ACC112 (cell line): Measurements from ENCODE around the gene ADRM1.

ENCODE experiments used
- H2AFZ ChIP-seq: fragments of 200-600 bp; sonication (generic); one replicate; pipeline ENCODE4 v1.6.0; 2017; ENCODE audit warnings: antibody characterized with exemption, low read length; ENCODE audit not compliant: unreplicated experiment
- H3K27ac ChIP-seq: fragments of 200-600 bp; sonication (generic); 2 replicates; pipeline ENCODE4 v1.5.1; 2014; ENCODE audit warnings: low read depth, mild to moderate bottlenecking, antibody characterized with exemption, low read length, moderate library complexity
- H3K27me3 ChIP-seq: fragments of 200-600 bp; sonication (generic); 2 replicates; pipeline ENCODE4 v1.6.1; 2014; ENCODE audit warnings: mild to moderate bottlenecking, antibody characterized with exemption, low read length, moderate library complexity, mixed read lengths; ENCODE audit not compliant: insufficient read depth
- H3K36me3 ChIP-seq: fragments of 200-600 bp; sonication (generic); 2 replicates; pipeline ENCODE4 v1.6.1; 2016; ENCODE audit warnings: mild to moderate bottlenecking, antibody characterized with exemption, low read length, moderate library complexity, mixed read lengths; ENCODE audit not compliant: insufficient read depth
- H3K4me1 ChIP-seq: fragments of 200-600 bp; sonication (generic); one replicate; pipeline ENCODE4 v1.6.1; 2016; ENCODE audit warnings: low read length, mixed read lengths; ENCODE audit not compliant: insufficient read depth, unreplicated experiment, control insufficient read depth
- H3K4me3 ChIP-seq: fragments of 200-600 bp; sonication (generic); 2 replicates; pipeline ENCODE4 v1.5.1; 2014; ENCODE audit warnings: mild to moderate bottlenecking, low read depth, low read length
- H3K79me2 ChIP-seq: fragments of 200-600 bp; sonication (generic); one replicate; pipeline ENCODE4 v1.6.0; 2016; ENCODE audit warnings: low read length; ENCODE audit not compliant: control insufficient read depth, unreplicated experiment, insufficient read depth

Gene ADRM1

DNA sequence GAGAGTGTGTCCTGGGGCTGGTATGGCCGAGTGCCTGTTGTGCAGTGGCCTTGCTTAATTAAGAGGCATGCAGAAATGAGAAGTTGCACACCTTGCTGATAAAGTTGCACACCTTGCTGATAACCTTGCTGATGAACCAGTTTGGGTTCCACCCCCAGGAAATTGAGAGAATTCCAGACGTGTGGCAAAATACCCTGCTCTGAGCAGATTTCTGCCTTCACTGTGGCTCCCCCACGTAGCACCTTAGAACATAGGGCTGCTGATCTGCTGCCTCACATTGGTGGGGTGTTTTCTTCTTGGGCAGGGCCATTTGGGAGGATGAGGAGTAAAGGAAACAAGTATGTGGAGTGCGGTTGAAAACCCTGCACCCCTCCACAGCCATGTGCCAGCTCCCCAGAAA lies 22.5 kb upstream of the ADRM1 start:
- Histone ChIP-seq H3K4me3 (no peak overlapping the region), H3K27ac (no peak overlapping the region), H3K4me1 (no peaks in the 10 kb centered on the region), H3K36me3 (peaks cover 4% of the 10 kb centered on the region; the same call in 1 of the 2 replicates), H3K79me2 (no peaks in the 10 kb centered on the region), H2AFZ (no peak overlapping the region), H3K27me3 (no peaks in the 10 kb centered on the region)

DNA sequence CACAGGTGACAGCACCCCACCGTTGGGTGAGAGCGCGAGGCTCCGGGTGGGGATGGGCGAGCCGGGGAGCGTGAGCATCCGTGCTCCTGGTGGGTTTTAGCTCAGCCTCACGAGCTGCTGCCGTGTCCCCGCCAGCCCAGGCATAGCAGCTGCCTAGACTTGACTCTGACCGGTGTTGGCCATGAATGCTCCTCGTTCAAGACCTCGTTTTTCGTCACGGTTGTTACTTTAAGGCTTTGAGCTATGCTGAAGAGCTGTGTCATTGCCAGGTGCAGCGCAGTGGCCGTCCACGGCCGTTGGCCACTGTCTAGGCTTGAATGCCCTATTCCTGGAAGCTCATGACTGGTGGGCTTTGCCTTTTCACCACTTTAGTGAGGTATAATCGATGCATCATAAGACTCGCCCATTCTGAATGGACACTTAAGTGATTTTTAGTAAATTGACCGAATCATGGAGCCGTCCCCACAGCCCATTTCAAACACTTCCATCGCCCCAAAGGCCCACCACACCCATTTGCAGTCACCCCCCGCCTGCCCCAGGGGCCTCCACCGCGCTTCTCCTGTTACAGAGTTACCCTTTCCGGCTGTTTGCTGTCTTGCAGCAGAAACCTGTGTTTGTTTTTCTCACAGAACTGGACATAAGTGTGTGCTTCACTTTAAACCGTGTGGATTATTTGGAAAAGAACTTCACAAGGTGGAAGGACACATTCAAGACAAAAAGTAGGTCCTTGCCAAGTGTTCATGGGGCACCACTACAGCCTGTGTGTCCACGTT lies 21.4 kb upstream of the ADRM1 start:
- no peaks in the 10 kb centered on the region for H3K4me1 ChIP-seq
- peaks cover 4% of the 10 kb centered on the region; the same call in 1 of the 2 replicates for H3K36me3 ChIP-seq
- H3K27me3 ChIP-seq: no peaks in the 10 kb centered on the region
- H3K4me3 ChIP-seq: no peak overlapping the region
- H3K27ac ChIP-seq: no peak overlapping the region
- H3K79me2 ChIP-seq: no peaks in the 10 kb centered on the region
- H2AFZ ChIP-seq: no peak overlapping the region

DNA sequence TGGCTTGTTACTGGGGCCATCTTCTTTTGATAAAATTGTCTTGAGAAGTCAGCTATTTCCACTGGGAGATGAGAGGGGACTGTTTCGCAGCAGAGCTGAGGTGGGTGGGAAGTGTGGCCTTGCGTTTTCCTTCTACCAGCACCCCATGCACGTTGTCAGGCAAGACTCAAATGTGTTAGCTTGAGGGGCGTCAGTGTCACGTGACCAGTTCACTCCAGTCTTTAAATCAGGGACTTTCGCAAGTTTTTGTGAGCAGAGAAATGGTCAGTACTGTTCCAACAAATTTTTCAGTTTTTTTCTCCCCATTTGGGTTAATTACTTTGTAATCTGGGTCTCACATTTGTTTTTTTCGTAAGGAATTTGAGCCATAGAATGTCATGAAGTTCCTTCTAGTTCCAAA lies 20.7 kb upstream of the ADRM1 start:
- H3K27ac ChIP-seq: no peak overlapping the region
- no peak overlapping the region for H2AFZ ChIP-seq
- no peak overlapping the region for H3K4me3 ChIP-seq
- peaks cover 4% of the 10 kb centered on the region; the same call in 1 of the 2 replicates for H3K36me3 ChIP-seq
- no peaks in the 10 kb centered on the region for H3K4me1 ChIP-seq
- no peaks in the 10 kb centered on the region for H3K27me3 ChIP-seq
- H3K79me2 ChIP-seq: no peaks in the 10 kb centered on the region

DNA sequence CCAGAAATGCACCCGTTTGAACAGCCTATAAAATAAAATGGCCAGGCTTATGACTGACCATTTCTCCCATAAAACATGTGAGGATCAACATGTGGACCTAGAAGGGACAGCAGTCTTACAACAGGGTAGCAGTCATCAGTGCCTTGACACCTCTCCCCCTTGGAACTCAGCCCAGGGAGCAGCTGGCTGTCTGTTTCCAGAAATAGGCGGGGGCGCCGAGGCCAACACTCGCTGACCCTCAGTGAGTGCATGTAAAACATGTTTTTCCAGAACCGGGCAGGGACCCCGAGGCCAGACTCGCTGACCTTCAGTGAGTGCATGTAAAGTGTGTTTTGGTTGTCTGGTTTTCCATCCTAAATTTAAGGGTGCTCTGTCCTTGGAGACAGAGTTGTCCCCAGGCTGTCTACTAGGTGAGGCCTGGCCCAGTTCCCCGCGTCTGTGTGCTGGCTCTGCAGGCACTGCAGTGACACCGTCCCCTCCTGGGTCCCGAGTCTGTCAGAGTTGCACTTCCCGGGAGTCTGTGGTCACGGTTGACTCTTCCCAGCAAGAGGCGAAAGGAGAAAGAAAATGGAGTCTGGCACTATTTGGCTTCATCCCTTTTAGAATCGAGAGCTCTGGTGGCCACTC lies 19.8 kb upstream of the ADRM1 start:
- no peak overlapping the region for H2AFZ ChIP-seq
- H3K27ac ChIP-seq: no peak overlapping the region
- no peaks in the 10 kb centered on the region for H3K4me1 ChIP-seq
- H3K36me3 ChIP-seq: peaks cover 4% of the 10 kb centered on the region; the same call in 1 of the 2 replicates
- H3K27me3 ChIP-seq: no peaks in the 10 kb centered on the region
- no peaks in the 10 kb centered on the region for H3K79me2 ChIP-seq
- H3K4me3 ChIP-seq: no peak overlapping the region

DNA sequence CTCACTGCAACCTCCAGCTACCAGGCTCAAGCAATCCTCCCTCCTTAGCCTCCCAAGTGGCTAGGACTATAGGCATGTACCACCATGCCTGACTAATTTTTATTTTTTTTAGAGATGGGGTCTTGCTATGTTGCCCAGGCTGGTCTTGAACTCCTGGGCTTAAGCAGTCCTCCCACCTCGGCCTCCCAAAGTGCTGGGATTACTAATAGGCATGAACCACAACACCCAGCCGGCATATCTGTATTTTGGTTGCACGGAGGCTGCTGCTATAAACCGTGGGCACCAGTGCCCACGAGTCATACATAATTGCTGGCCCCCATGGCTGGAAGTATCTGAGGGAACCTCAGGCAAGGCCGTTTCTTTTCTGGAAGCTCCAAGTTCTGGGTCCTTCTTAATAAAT lies 18.3 kb upstream of the ADRM1 start:
- Histone ChIP-seq H3K4me3 (no peak overlapping the region), H3K36me3 (no peaks in the 10 kb centered on the region)

DNA sequence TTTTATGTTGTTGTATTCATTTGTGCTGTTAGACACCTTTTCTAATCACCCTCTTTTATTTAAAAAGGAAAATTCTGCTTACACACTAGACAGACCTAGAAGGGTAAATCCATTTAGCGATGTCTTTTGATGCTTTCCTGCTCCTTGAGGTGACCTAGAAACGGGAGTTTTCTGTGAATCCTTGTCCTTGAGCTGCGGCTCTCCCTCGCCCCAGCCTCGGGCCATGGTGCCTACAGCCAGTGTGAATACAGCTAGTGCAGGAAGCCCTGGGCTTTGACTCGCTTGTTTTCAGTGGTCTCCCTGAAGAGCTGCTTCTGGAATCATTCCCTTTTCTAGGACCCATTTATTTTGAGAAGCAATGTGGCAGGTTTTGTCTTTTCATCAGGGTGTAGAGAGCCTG lies 17.6 kb upstream of the ADRM1 start:
- Histone ChIP-seq H3K4me1 (no peaks in the 10 kb centered on the region), H3K27me3 (no peaks in the 10 kb centered on the region), H3K36me3 (no peaks in the 10 kb centered on the region), H3K79me2 (no peaks in the 10 kb centered on the region), H3K4me3 (no peak overlapping the region), H3K27ac (no peak overlapping the region), H2AFZ (no peak overlapping the region)

More for the DNA sequence above, 18.3 kb upstream of the ADRM1 start:
- no peaks in the 10 kb centered on the region for H3K79me2 ChIP-seq
- H2AFZ ChIP-seq: no peak overlapping the region
- H3K4me1 ChIP-seq: no peaks in the 10 kb centered on the region
- no peaks in the 10 kb centered on the region for H3K27me3 ChIP-seq
- H3K27ac ChIP-seq: no peak overlapping the region

DNA sequence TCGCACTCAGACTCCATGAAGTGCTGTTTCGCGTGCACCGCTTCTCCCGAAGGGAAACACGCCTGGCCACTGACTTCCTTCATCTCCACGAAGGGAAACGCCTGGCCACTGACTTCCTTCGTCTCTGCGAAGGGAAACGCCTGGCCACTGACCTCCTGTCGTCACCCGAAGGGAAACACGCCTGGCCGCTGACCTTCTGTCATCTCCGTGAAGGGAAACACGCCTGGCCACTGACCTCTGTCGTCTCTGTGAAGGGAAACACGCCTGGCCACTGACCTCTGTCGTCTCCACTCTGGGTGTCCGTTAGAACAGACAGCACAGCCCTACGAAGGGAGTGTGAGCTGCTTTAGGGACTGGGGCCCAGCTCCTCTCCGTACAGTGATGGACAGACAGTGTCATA lies 17.1 kb upstream of the ADRM1 start:
- Histone ChIP-seq H2AFZ (no peak overlapping the region), H3K4me1 (no peaks in the 10 kb centered on the region), H3K27me3 (no peaks in the 10 kb centered on the region), H3K4me3 (no peak overlapping the region), H3K79me2 (no peaks in the 10 kb centered on the region), H3K36me3 (no peaks in the 10 kb centered on the region), H3K27ac (no peak overlapping the region)

DNA sequence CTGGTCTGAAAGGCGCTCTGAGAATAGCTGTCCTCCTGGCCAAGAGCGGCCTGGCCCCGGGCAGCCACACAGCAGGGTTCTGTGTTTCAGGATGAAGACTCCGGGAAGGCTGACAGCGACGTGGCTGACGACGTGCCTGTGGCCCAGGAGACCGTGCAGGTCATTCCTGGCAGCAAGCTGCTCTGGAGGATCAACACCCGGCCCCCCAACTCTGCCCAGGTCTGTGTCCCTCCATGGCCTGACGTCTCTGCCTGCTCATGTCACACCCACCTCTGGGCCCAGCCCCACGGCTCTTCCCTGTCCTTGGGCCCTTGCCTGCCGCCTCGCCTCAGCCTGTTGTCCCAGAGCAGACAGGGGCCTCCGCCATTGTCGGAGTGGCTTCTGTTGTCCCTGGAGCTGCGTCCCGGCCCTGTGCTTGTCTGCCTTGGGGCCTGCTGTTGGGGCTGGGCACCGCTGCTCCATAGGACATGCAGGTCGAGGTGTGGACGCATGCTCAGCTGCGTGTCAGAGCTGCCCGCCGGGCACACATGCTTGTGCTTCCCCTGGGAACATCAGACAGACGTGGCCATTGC lies 16.2 kb upstream of the ADRM1 start:
- Histone ChIP-seq H3K36me3 (no peaks in the 10 kb centered on the region), H3K27me3 (no peaks in the 10 kb centered on the region), H3K79me2 (no peaks in the 10 kb centered on the region), H3K4me1 (no peaks in the 10 kb centered on the region), H3K4me3 (no peak overlapping the region), H3K27ac (no peak overlapping the region), H2AFZ (no peak overlapping the region)

DNA sequence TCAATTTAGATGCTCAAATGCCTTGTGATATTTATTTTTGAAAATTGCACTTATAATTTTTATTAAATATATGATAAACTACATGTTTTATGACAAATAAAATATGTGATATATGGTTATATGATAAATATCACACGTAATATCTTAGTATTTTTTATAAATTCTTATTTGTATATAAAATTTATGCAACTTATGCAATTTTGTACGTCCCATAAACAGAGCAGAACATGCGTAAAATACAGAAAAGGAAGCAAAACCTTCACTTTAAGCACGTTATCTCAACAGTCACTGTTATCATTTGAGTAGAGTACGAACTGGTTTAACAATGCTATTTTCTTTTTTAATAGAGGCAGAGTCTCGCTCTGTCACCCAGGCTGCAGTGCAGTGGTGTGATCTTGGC lies 15.7 kb upstream of the ADRM1 start:
- Histone ChIP-seq H3K4me1 (no peaks in the 10 kb centered on the region), H2AFZ (no peak overlapping the region), H3K27ac (no peak overlapping the region), H3K4me3 (no peak overlapping the region), H3K36me3 (no peaks in the 10 kb centered on the region), H3K27me3 (no peaks in the 10 kb centered on the region), H3K79me2 (no peaks in the 10 kb centered on the region)

DNA sequence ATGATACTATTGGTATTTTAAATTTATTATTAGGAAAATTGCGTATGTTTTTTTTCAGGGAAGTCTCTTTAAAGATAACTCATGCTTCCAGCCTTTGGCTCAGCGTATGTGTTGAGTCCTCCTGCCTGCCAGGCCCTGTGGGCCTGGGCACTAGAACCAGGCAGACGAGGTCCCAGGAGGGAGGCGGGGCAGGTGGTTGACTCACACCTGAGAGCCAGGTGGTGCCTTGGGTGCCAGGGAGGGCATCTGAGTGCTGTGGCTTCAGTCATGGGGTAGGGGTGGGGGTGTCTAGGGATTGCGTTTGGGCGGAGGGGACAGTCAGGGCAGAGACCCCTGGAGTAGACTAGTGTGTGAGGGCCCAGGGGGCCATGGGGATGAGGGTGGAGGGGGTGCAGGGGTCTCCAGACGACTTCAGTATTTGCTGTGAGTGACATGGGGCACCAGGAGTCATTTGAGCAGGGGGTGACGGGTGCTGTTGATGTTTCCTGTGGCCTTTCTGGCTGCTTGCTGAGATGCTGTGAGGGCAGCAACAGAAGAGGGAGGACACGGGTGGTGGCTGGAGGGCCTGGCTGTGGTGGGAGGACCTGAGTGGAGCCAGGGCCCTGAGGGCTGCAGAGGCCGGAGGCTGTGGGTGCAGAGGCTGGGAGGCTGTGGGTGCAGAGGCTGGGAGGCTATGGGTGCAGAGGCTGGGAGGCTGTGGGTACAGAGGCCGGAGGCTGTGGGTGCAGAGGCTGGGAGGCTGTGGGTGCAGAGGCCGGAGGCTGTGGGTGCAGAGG lies 14.8 kb upstream of the ADRM1 start:
- Histone ChIP-seq H3K36me3 (no peaks in the 10 kb centered on the region), H3K27ac (no peak overlapping the region), H3K79me2 (no peaks in the 10 kb centered on the region), H2AFZ (no peak overlapping the region), H3K27me3 (no peaks in the 10 kb centered on the region), H3K4me1 (no peaks in the 10 kb centered on the region), H3K4me3 (no peak overlapping the region)
